ENCODE data around the gene DGKQ.
"Not testable (repeated sequence)": the region's sequence is repeated elsewhere in the genome, so short reads cannot be mapped to it uniquely, and the experiment has no call there.

DGKQ gene

GRCh38 chr4:924107-925096 is 49.0 kb downstream of the DGKQ start:
- Histone ChIP-seq H3K27ac (ENCODE audit: low read length) (no peak overlapping the region), H3K27me3 (ENCODE audit: control insufficient read depth, insufficient read depth, low read length) (no peaks in the 10 kb centered on the region), H3K4me3 (ENCODE audit: low read length) (no peak overlapping the region), H3K36me3 (ENCODE audit: control insufficient read depth, low read depth, low read length) (no peaks in the 10 kb centered on the region), H3K9ac (ENCODE audit: low read length) (no peak overlapping the region), H3K4me1 (ENCODE audit: control insufficient read depth, low read depth, low read length) (no peaks in the 10 kb centered on the region), H3K9me3 (ENCODE audit: control insufficient read depth, low read depth, low read length) (no peaks in the 10 kb centered on the region)

GRCh38 chr4:921830-922331 is 51.5 kb downstream of the DGKQ start:
- H3K36me3 ChIP-seq (ENCODE audit: control insufficient read depth, low read depth, low read length): no peaks in the 10 kb centered on the region
- H3K27me3 ChIP-seq (ENCODE audit: control insufficient read depth, insufficient read depth, low read length): no peaks in the 10 kb centered on the region
- H3K9me3 ChIP-seq (ENCODE audit: control insufficient read depth, low read depth, low read length): no peaks in the 10 kb centered on the region
- H3K4me3 ChIP-seq (ENCODE audit: low read length): no peak overlapping the region
- H3K27ac ChIP-seq (ENCODE audit: low read length): no peak overlapping the region
- H3K9ac ChIP-seq (ENCODE audit: low read length): no peak overlapping the region
- H3K4me1 ChIP-seq (ENCODE audit: control insufficient read depth, low read depth, low read length): no peaks in the 10 kb centered on the region

GRCh38 chr4:919004-919680 is 54.2 kb downstream of the DGKQ start:
- H3K27me3 ChIP-seq (ENCODE audit: control insufficient read depth, insufficient read depth, low read length); H3K27ac ChIP-seq (ENCODE audit: low read length); H3K4me3 ChIP-seq (ENCODE audit: low read length); H3K4me1 ChIP-seq (ENCODE audit: control insufficient read depth, low read depth, low read length); H3K9ac ChIP-seq (ENCODE audit: low read length); H3K9me3 ChIP-seq (ENCODE audit: control insufficient read depth, low read depth, low read length); H3K36me3 ChIP-seq (ENCODE audit: control insufficient read depth, low read depth, low read length): not testable (repeated sequence)

- not testable (repeated sequence) for H3K36me3 ChIP-seq (ENCODE audit: control insufficient read depth, low read depth, low read length); H3K27me3 ChIP-seq (ENCODE audit: control insufficient read depth, insufficient read depth, low read length); H3K4me3 ChIP-seq (ENCODE audit: low read length); H3K27ac ChIP-seq (ENCODE audit: low read length); H3K9me3 ChIP-seq (ENCODE audit: control insufficient read depth, low read depth, low read length); H3K9ac ChIP-seq (ENCODE audit: low read length); H3K4me1 ChIP-seq (ENCODE audit: control insufficient read depth, low read depth, low read length)
Measured at GRCh38 chr4:918591-918990, 54.8 kb downstream of the DGKQ start.

GRCh38 chr4:917992-918391 is 55.4 kb downstream of the DGKQ start:
- no peak overlapping the region for H3K27ac ChIP-seq (ENCODE audit: low read length)
- H3K9ac ChIP-seq (ENCODE audit: low read length): no peak overlapping the region
- no peak overlapping the region for H3K4me3 ChIP-seq (ENCODE audit: low read length)
- H3K36me3 ChIP-seq (ENCODE audit: control insufficient read depth, low read depth, low read length): no peaks in the 10 kb centered on the region
- no peaks in the 10 kb centered on the region for H3K4me1 ChIP-seq (ENCODE audit: control insufficient read depth, low read depth, low read length)
- no peaks in the 10 kb centered on the region for H3K27me3 ChIP-seq (ENCODE audit: control insufficient read depth, insufficient read depth, low read length)
- no peaks in the 10 kb centered on the region for H3K9me3 ChIP-seq (ENCODE audit: control insufficient read depth, low read depth, low read length)

- Histone ChIP-seq H3K27ac (ENCODE audit: low read length) (no peak overlapping the region), H3K36me3 (ENCODE audit: control insufficient read depth, low read depth, low read length) (no peaks in the 10 kb centered on the region), H3K4me3 (ENCODE audit: low read length) (no peak overlapping the region), H3K9ac (ENCODE audit: low read length) (no peak overlapping the region), H3K9me3 (ENCODE audit: control insufficient read depth, low read depth, low read length) (no peaks in the 10 kb centered on the region), H3K4me1 (ENCODE audit: control insufficient read depth, low read depth, low read length) (peaks cover 3% of the 10 kb centered on the region), H3K27me3 (ENCODE audit: control insufficient read depth, insufficient read depth, low read length) (no peaks in the 10 kb centered on the region)
Measured at GRCh38 chr4:917466-917865, 55.9 kb downstream of the DGKQ start.

- no peak overlapping the region for H3K9ac ChIP-seq (ENCODE audit: low read length)
- H3K9me3 ChIP-seq (ENCODE audit: control insufficient read depth, low read depth, low read length): no peaks in the 10 kb centered on the region
- H3K4me1 ChIP-seq (ENCODE audit: control insufficient read depth, low read depth, low read length): peaks cover 5% of the 10 kb centered on the region
- H3K4me3 ChIP-seq (ENCODE audit: low read length): no peak overlapping the region
- H3K27me3 ChIP-seq (ENCODE audit: control insufficient read depth, insufficient read depth, low read length): no peaks in the 10 kb centered on the region
- H3K27ac ChIP-seq (ENCODE audit: low read length): no peak overlapping the region
- H3K36me3 ChIP-seq (ENCODE audit: control insufficient read depth, low read depth, low read length): peaks cover 4% of the 10 kb centered on the region
Measured at GRCh38 chr4:915595-915994, 57.8 kb downstream of the DGKQ start.

- no peaks in the 10 kb centered on the region for H3K9me3 ChIP-seq (ENCODE audit: control insufficient read depth, low read depth, low read length)
- peaks cover 4% of the 10 kb centered on the region for H3K36me3 ChIP-seq (ENCODE audit: control insufficient read depth, low read depth, low read length)
- no peak overlapping the region for H3K27ac ChIP-seq (ENCODE audit: low read length)
- no peak overlapping the region for H3K4me3 ChIP-seq (ENCODE audit: low read length)
- H3K4me1 ChIP-seq (ENCODE audit: control insufficient read depth, low read depth, low read length): peaks cover 5% of the 10 kb centered on the region
- H3K27me3 ChIP-seq (ENCODE audit: control insufficient read depth, insufficient read depth, low read length): no peaks in the 10 kb centered on the region
- H3K9ac ChIP-seq (ENCODE audit: low read length): no peak overlapping the region
Measured at GRCh38 chr4:915041-915474, 58.3 kb downstream of the DGKQ start.

- no peak overlapping the region for H3K4me3 ChIP-seq (ENCODE audit: low read length)
- H3K9ac ChIP-seq (ENCODE audit: low read length): no peak overlapping the region
- peaks cover 4% of the 10 kb centered on the region for H3K36me3 ChIP-seq (ENCODE audit: control insufficient read depth, low read depth, low read length)
- H3K4me1 ChIP-seq (ENCODE audit: control insufficient read depth, low read depth, low read length): peaks cover 5% of the 10 kb centered on the region
- no peaks in the 10 kb centered on the region for H3K9me3 ChIP-seq (ENCODE audit: control insufficient read depth, low read depth, low read length)
- no peak overlapping the region for H3K27ac ChIP-seq (ENCODE audit: low read length)
- H3K27me3 ChIP-seq (ENCODE audit: control insufficient read depth, insufficient read depth, low read length): no peaks in the 10 kb centered on the region
Measured at GRCh38 chr4:914531-914930, 58.8 kb downstream of the DGKQ start.

- peaks cover 5% of the 10 kb centered on the region for H3K4me1 ChIP-seq (ENCODE audit: control insufficient read depth, low read depth, low read length)
- peaks cover 4% of the 10 kb centered on the region for H3K36me3 ChIP-seq (ENCODE audit: control insufficient read depth, low read depth, low read length)
Measured at GRCh38 chr4:913280-913618, 60.1 kb downstream of the DGKQ start.

GRCh38 chr4:912548-913279 is 60.7 kb downstream of the DGKQ start:
- H3K4me1 ChIP-seq (ENCODE audit: control insufficient read depth, low read depth, low read length): peaks cover 5% of the 10 kb centered on the region
- H3K36me3 ChIP-seq (ENCODE audit: control insufficient read depth, low read depth, low read length): peaks cover 4% of the 10 kb centered on the region
- H3K9ac ChIP-seq (ENCODE audit: low read length): no peak overlapping the region
- H3K27ac ChIP-seq (ENCODE audit: low read length): no peak overlapping the region
- H3K27me3 ChIP-seq (ENCODE audit: control insufficient read depth, insufficient read depth, low read length): no peaks in the 10 kb centered on the region
- no peaks in the 10 kb centered on the region for H3K9me3 ChIP-seq (ENCODE audit: control insufficient read depth, low read depth, low read length)
- no peak overlapping the region for H3K4me3 ChIP-seq (ENCODE audit: low read length)

More at GRCh38 chr4:913280-913618, 60.1 kb downstream of the DGKQ start:
- Histone ChIP-seq H3K27me3 (ENCODE audit: control insufficient read depth, insufficient read depth, low read length) (no peaks in the 10 kb centered on the region), H3K4me3 (ENCODE audit: low read length) (no peak overlapping the region), H3K9me3 (ENCODE audit: control insufficient read depth, low read depth, low read length) (no peaks in the 10 kb centered on the region), H3K27ac (ENCODE audit: low read length) (no peak overlapping the region), H3K9ac (ENCODE audit: low read length) (no peak overlapping the region)
